HepG2 (cell line): ENCODE measurements around the gene LRRC8E. TPM values are rescaled to one million over a fixed set of nuclear protein-coding genes. Genes with fewer than 3 reads are reported as not detected.
A peak's percentile ranks its signal among the peaks of the same experiment; 100 is the strongest.

Experiments used
- ATF2 ChIP-seq: sonication (generic); formaldehyde crosslinking; IDR thresholded peaks from 2 replicates; pipeline ENCODE4 v1.4.0; 2020; ENCODE audit warnings: missing genetic modification reagents
- ELF1 ChIP-seq: sonication (generic); formaldehyde crosslinking; IDR thresholded peaks from 2 replicates; pipeline ENCODE4 v1.4.0; 2020; ENCODE audit warnings: missing genetic modification reagents
- FLYWCH1 ChIP-seq: sonication (generic); formaldehyde crosslinking; IDR thresholded peaks from 2 replicates; pipeline ENCODE4 v1.8.1; 2023; ENCODE audit warnings: mild to moderate bottlenecking, missing genetic modification reagents
- FOSL2 ChIP-seq: sonication (generic); formaldehyde crosslinking; IDR thresholded peaks from 2 replicates; pipeline ENCODE4 v1.4.0; 2020; ENCODE audit warnings: missing genetic modification reagents
- HOXA7 ChIP-seq: sonication (generic); formaldehyde crosslinking; IDR thresholded peaks from 2 replicates; pipeline ENCODE4 v1.8.1; 2022; ENCODE audit warnings: mild to moderate bottlenecking, missing genetic modification reagents, moderate library complexity
- KLF11 ChIP-seq: IDR thresholded peaks from 2 replicates; pipeline ENCODE4 v1.6.1; 2016; ENCODE audit warnings: missing compliant biosample characterization
- LRRFIP1 ChIP-seq: sonication (generic); formaldehyde crosslinking; conservative IDR thresholded peaks from 2 replicates; pipeline ENCODE4 v1.4.0; 2020; ENCODE audit warnings: missing genetic modification reagents
- NR1H2 ChIP-seq: sonication (generic); formaldehyde crosslinking; IDR thresholded peaks from 2 replicates; pipeline ENCODE4 v1.8.1; 2022; ENCODE audit warnings: low read depth, missing genetic modification reagents, borderline replicate concordance
- ONECUT2 ChIP-seq: sonication (generic); formaldehyde crosslinking; IDR thresholded peaks from 2 replicates; pipeline ENCODE4 v1.4.0; 2020; ENCODE audit warnings: missing genetic modification reagents
- ZC3H13 ChIP-seq: sonication (generic); formaldehyde crosslinking; IDR thresholded peaks from 2 replicates; pipeline ENCODE4 v1.8.1; 2023; ENCODE audit warnings: mild to moderate bottlenecking, missing genetic modification reagents, moderate library complexity
- ZNF207 ChIP-seq: fragments of 450-650 bp; IDR thresholded peaks from 2 replicates; pipeline ENCODE4 v1.6.1; 2016; ENCODE audit warnings: antibody characterized with exemption, borderline replicate concordance
- ZNF484 ChIP-seq: sonication (generic); formaldehyde crosslinking; IDR thresholded peaks from 2 replicates; pipeline ENCODE4 v1.5.1; 2020; ENCODE audit warnings: mild to moderate bottlenecking, low read depth, missing genetic modification reagents, borderline replicate concordance
- ZNF546 ChIP-seq: sonication (generic); formaldehyde crosslinking; conservative IDR thresholded peaks from 2 replicates; pipeline ENCODE4 v1.8.1; 2023; ENCODE audit warnings: mild to moderate bottlenecking, missing genetic modification reagents
- ZNF616 ChIP-seq: sonication (generic); formaldehyde crosslinking; IDR thresholded peaks from 2 replicates; pipeline ENCODE4 v1.5.0; 2020; ENCODE audit warnings: low read depth, mild to moderate bottlenecking, missing genetic modification reagents
- ZUFSP ChIP-seq: sonication (generic); formaldehyde crosslinking; IDR thresholded peaks from 2 replicates; pipeline ENCODE4 v1.9.0; 2021; ENCODE audit warnings: missing genetic modification reagents, mild to moderate bottlenecking, borderline replicate concordance
- polyA plus RNA-seq, 8 experiments: library from polyadenylated mRNA; depleted of rRNA in 3 of 8; stranded (reverse) in 7 of 8; unstranded in 1 of 8; fragments of >200 nt; fragmentation: Illumina TruSeq in 4 of 8; extraction: Trizol in 4 of 8; gene quantifications; 2 replicates each; pipeline versions ENCODE4 v1.2.1 to v1.2.3, GENCODE V29; 2011 to 2016; ENCODE audit warnings: low read depth in 4 of 8, missing spikeins in 1 of 8, mixed read lengths in 1 of 8; ENCODE audit not compliant: insufficient read depth in 1 of 8
- total RNA-seq, 5 experiments: library from RNA; depleted of rRNA; stranded (reverse); fragments of >200 nt; fragmentation: Illumina TruSeq; extraction: Trizol; gene quantifications; 2 replicates each; pipeline ENCODE4 v1.2.3, GENCODE V29; 2016; ENCODE audit warnings: low read depth in 1 of 5
- TF ChIP-seq, protein P1 (sequence below), 2 experiments: fragments of 450-650 bp in 1 of 2; sonication (generic) in 1 of 2; formaldehyde crosslinking in 1 of 2; IDR thresholded peaks; 2 replicates each; pipeline versions ENCODE4 v1.6.1 to v1.8.0; 2016 to 2022; ENCODE audit warnings: antibody characterized with exemption in 1 of 2, mild to moderate bottlenecking in 1 of 2, missing genetic modification reagents in 1 of 2

LRRC8E gene
- total and polyA plus RNA-seq, 2 of the 13 experiments (the other 11 are each of a cell fraction or from before 2014, with no cell fraction given), result 8.0 to 10.3 TPM

DNA sequence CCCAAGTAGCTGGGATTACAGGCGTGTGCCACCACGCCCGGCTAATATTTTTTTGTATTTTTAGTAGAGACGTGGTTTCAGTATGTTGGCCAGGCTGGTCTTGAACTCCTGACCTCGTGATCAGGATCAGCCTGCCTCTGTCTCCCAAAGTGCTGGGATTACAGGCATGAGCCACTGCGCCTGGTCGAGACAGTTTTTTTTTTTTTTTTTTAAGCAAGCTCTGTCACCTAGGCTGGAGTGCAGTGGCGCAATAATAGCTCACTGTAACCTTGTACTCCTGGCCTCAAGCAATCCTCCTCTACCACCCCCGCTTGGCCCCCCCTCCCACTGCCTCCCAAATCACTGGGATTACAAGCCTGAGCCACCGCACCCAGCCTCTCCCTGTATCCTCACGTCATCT lies 9.0 kb downstream of the LRRC8E start (continued):
- TF ChIP-seq, protein P1, sequence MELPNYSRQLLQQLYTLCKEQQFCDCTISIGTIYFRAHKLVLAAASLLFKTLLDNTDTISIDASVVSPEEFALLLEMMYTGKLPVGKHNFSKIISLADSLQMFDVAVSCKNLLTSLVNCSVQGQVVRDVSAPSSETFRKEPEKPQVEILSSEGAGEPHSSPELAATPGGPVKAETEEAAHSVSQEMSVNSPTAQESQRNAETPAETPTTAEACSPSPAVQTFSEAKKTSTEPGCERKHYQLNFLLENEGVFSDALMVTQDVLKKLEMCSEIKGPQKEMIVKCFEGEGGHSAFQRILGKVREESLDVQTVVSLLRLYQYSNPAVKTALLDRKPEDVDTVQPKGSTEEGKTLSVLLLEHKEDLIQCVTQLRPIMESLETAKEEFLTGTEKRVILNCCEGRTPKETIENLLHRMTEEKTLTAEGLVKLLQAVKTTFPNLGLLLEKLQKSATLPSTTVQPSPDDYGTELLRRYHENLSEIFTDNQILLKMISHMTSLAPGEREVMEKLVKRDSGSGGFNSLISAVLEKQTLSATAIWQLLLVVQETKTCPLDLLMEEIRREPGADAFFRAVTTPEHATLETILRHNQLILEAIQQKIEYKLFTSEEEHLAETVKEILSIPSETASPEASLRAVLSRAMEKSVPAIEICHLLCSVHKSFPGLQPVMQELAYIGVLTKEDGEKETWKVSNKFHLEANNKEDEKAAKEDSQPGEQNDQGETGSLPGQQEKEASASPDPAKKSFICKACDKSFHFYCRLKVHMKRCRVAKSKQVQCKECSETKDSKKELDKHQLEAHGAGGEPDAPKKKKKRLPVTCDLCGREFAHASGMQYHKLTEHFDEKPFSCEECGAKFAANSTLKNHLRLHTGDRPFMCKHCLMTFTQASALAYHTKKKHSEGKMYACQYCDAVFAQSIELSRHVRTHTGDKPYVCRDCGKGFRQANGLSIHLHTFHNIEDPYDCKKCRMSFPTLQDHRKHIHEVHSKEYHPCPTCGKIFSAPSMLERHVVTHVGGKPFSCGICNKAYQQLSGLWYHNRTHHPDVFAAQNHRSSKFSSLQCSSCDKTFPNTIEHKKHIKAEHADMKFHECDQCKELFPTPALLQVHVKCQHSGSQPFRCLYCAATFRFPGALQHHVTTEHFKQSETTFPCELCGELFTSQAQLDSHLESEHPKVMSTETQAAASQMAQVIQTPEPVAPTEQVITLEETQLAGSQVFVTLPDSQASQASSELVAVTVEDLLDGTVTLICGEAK (IDR thresholded peaks at IDR 0.05), result no peak
- TF ChIP-seq, protein P1 (CRISPR knock-in tag; IDR thresholded peaks at IDR 0.05), result no peak
- no peak for TF ChIP-seq NR1H2 (CRISPR knock-in tag)
- TF ChIP-seq ZC3H13 (CRISPR knock-in tag), result no peak
- no peak for TF ChIP-seq ONECUT2 (CRISPR knock-in tag)
- TF ChIP-seq HOXA7 (CRISPR knock-in tag), result no peak
- no peak for TF ChIP-seq FLYWCH1 (CRISPR knock-in tag)
- TF ChIP-seq ZNF484 (CRISPR knock-in tag), result no peak
- TF ChIP-seq ELF1 (CRISPR knock-in tag), result no peak
- no peak for TF ChIP-seq KLF11 (CRISPR knock-in tag)
- TF ChIP-seq ZNF546 (CRISPR knock-in tag), result no peak
- peak; percentile 38; the same call in 1 of the 2 replicates for TF ChIP-seq FOSL2 (CRISPR knock-in tag)
- no peak for TF ChIP-seq ZUFSP (CRISPR knock-in tag)
- peak; percentile 33; the same call in 1 of the 2 replicates for TF ChIP-seq ATF2 (CRISPR knock-in tag)
- TF ChIP-seq ZNF616 (CRISPR knock-in tag), result no peak
- TF ChIP-seq LRRFIP1 (CRISPR knock-in tag), result no peak
- no peak for TF ChIP-seq ZNF207
